ENCODE data around the gene SLC49A4. TPM values are rescaled to one million over a fixed set of nuclear protein-coding genes. Genes with fewer than 3 reads are reported as not detected.

Gene SLC49A4
- polyA plus RNA-seq, 1 experiment = 8.4 TPM

DNA sequence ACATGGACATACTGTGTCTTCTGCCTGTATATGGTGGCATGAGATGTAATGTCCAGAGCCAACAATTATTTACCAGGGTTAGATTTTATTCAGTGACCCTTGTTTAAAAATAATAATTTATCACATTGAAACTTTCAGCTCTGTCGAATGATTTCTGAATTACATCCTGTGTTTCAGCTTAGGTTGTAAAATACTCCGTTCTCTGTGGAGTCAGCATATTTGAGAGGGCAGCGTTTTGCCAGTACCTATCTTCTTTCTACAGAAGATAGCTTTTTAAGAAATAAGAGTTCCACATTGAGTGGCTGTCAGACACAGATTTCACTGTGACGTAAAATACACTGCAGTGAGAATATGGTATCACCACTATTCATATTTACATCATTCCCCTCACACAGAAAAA, 85.3 kb downstream of the SLC49A4 start:
- H3K27me3 ChIP-seq (ENCODE audit: control insufficient read depth, insufficient read depth, low read length) = no peaks in the 10 kb centered on the region
- CTCF ChIA-PET = no interaction called here
- H3K4me3 ChIP-seq (ENCODE audit: low read depth, low read length) = no peak overlapping the region
- TF ChIP-seq CTCF (IDR thresholded peaks at IDR 0.05; ENCODE audit: insufficient read depth, low read depth, low read length) = no peak
- H3K36me3 ChIP-seq (ENCODE audit: control insufficient read depth, insufficient read depth, low read length) = no peaks in the 10 kb centered on the region
- POLR2A ChIA-PET = no interaction called here
- DNase-seq (ENCODE audit: low read depth) = no peak

DNA sequence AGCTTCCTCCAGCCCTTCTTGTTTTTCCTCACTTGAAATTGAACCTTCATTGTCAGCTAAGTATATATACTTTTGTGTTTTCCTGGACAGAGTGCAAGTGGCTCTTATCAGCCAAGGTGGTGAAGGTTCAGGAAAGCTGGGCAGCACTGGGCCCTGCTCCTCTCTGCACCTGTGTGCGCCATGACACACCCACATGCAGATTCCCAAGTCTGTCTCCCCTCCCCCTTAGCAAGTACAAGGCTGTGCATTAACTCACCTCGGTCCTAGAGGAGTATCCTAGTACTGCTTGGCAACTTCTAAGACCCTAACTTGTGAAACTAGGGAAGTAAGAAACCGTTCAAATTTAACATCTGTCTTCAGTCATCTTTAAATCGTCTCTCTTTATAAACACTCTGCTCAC, 85.8 kb downstream of the SLC49A4 start:
- no peak for DNase-seq (ENCODE audit: low read depth)
- CTCF ChIA-PET = no interaction called here
- POLR2A ChIA-PET = no interaction called here

GRCh38 chr3:122882361-122882947, 87.6 kb downstream of the SLC49A4 start:
- TF ChIP-seq CTCF (IDR thresholded peaks at IDR 0.05; ENCODE audit: insufficient read depth, low read depth, low read length) = no peak
- CTCF ChIA-PET = interaction anchor here (1.0 kb wide), 1 partner anchor 8 kb away, joined by 3 read pairs; no protein-coding TSS in a partner anchor
- Histone ChIP-seq H3K27me3 (ENCODE audit: control insufficient read depth, insufficient read depth, low read length) (no peaks in the 10 kb centered on the region), H3K36me3 (ENCODE audit: control insufficient read depth, insufficient read depth, low read length) (no peaks in the 10 kb centered on the region), H3K4me3 (ENCODE audit: low read depth, low read length) (no peak overlapping the region)
- no peak for DNase-seq (ENCODE audit: low read depth)
- POLR2A ChIA-PET = no interaction called here

More for the DNA sequence above, 85.8 kb downstream of the SLC49A4 start:
- no peaks in the 10 kb centered on the region for H3K36me3 ChIP-seq (ENCODE audit: control insufficient read depth, insufficient read depth, low read length)
- TF ChIP-seq CTCF (IDR thresholded peaks at IDR 0.05; ENCODE audit: insufficient read depth, low read depth, low read length) = no peak
- no peak overlapping the region for H3K4me3 ChIP-seq (ENCODE audit: low read depth, low read length)
- H3K27me3 ChIP-seq (ENCODE audit: control insufficient read depth, insufficient read depth, low read length) = no peaks in the 10 kb centered on the region

DNA sequence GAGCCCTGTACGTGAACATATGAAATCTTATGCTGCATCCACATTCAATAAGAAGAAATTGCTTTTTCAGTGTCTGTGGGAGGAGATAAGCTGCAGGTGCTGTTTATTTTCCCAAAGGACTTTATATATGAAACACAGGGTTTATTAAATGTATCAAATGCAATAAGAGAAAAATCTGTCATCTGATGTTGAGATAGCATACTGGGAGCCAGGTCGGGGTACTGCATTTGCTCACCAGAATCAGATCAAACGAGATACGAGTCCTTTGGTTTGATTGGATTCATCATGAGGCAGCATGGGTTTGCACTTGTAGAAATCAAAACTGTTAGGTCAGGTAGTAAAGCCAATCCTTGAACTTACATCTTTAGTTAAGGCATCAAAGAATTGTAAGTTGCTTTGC, 91.4 kb downstream of the SLC49A4 start:
- CTCF ChIA-PET = no interaction called here

DNA sequence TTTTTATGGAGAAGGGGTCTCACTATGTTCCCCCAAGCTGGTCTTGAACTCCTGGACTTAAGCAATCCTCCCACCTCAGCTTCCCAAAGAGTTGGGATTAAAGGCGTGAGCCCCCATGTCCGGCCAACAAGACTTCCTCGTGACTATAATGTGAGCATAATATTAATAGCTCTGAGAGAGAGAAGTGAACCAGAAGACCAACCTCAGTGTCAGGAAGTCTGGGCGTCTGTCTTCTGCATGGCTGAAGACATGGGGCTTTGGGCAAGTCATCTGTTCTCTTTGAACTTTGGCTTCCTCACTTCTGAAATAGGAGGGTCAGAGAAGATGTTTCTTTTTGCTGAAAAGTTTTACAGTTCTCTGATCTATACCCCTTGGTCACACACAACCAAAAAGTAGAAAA, 92.1 kb downstream of the SLC49A4 start:
- DNase-seq (ENCODE audit: low read depth) = no peak
- ChIA-PET CTCF (interaction anchor here (0.8 kb wide), 1 partner anchor 55 kb away, joined by 3 read pairs; no protein-coding TSS in a partner anchor), POLR2A (no interaction called here)
- no peak overlapping the region for H3K4me3 ChIP-seq (ENCODE audit: low read depth, low read length)
- peaks cover 1% of the 10 kb centered on the region for H3K27me3 ChIP-seq (ENCODE audit: control insufficient read depth, insufficient read depth, low read length)
- H3K36me3 ChIP-seq (ENCODE audit: control insufficient read depth, insufficient read depth, low read length) = no peaks in the 10 kb centered on the region
- TF ChIP-seq CTCF (IDR thresholded peaks at IDR 0.05; ENCODE audit: insufficient read depth, low read depth, low read length) = no peak

More for the DNA sequence above, 91.4 kb downstream of the SLC49A4 start:
- no peaks in the 10 kb centered on the region for H3K36me3 ChIP-seq (ENCODE audit: control insufficient read depth, insufficient read depth, low read length)
- TF ChIP-seq CTCF (IDR thresholded peaks at IDR 0.05; ENCODE audit: insufficient read depth, low read depth, low read length) = no peak
- POLR2A ChIA-PET = no interaction called here
- no peak overlapping the region for H3K4me3 ChIP-seq (ENCODE audit: low read depth, low read length)
- no peak for DNase-seq (ENCODE audit: low read depth)
- H3K27me3 ChIP-seq (ENCODE audit: control insufficient read depth, insufficient read depth, low read length) = peaks cover 1% of the 10 kb centered on the region
